ENCODE data around the gene RTKN. TPM values are rescaled to one million over a fixed set of nuclear protein-coding genes. Genes with fewer than 3 reads are reported as not detected.

Gene RTKN
- total RNA-seq, 1 experiment from 2014 or later, result 87.1 TPM

GRCh38 chr2:74396149-74396548 lies 45.6 kb downstream of the RTKN start:
- no peak overlapping the region for H2AFZ ChIP-seq (ENCODE audit: low read length)
- Mint-ChIP-seq H3K36me3 (ENCODE audit: insufficient read depth in 1 of 3, low read depth in 3 of 3) (no peaks in the 10 kb centered on the region), H3K27me3 (ENCODE audit: low read depth) (peaks cover 1% of the 10 kb centered on the region), H3K4me1 (peaks cover 10 to 11% of the 10 kb centered on the region in 2 experiments), H3K27ac (no peak overlapping the region), H3K9me3 (no peaks in the 10 kb centered on the region), H3K4me3 (no peak overlapping the region)
- H3K79me2 ChIP-seq (ENCODE audit: insufficient read depth, low read length), result 0 out of 2 replicates have a peak, but pooled peaks cover 1% of the 10 kb centered on the region
- H4K5ac ChIP-seq (ENCODE audit: insufficient read length, low read depth, low read length), result no peak overlapping the region
- H3K9ac ChIP-seq (ENCODE audit: extremely low read depth, insufficient read length, low read length), result no peak overlapping the region
- no peak overlapping the region for H2BK120ac ChIP-seq (ENCODE audit: low read depth, low read length, poor library complexity, severe bottlenecking)
- no CpG with 5 or more reads among the region's 2 CpGs for WGBS (ENCODE audit: extremely low coverage, insufficient read length, low lambda C conversion rate)
- H3K14ac ChIP-seq (ENCODE audit: insufficient read depth, low read length), result no peak overlapping the region
- H3K4me2 ChIP-seq (ENCODE audit: insufficient read depth, insufficient read length, low read length), result no peak overlapping the region
- H3K27ac ChIP-seq (ENCODE audit: insufficient read length, low read depth, low read length), result no peak overlapping the region
- H3K27me3 ChIP-seq (ENCODE audit: insufficient read depth, low read length), result no peaks in the 10 kb centered on the region
- no peak overlapping the region for H2AK5ac ChIP-seq (ENCODE audit: insufficient read length, low read length)
- H3K23me2 ChIP-seq (ENCODE audit: insufficient read length, low read depth, low read length, poor library complexity, severe bottlenecking), result peaks cover 2% of the 10 kb centered on the region
- H2BK5ac ChIP-seq (ENCODE audit: insufficient read length, low read length), result no peak overlapping the region
- no peak overlapping the region for H3K23ac ChIP-seq (ENCODE audit: insufficient read length, low read depth, low read length)
- no peak overlapping the region for H2BK15ac ChIP-seq (ENCODE audit: low read depth, low read length)
- no peak for DNase-seq
- H3K79me1 ChIP-seq (ENCODE audit: insufficient read depth, low read depth, low read length, poor library complexity, severe bottlenecking), result no peaks in the 10 kb centered on the region
- H4K8ac ChIP-seq (replicated peaks; ENCODE audit: insufficient read length, low read depth, low read length), result no peak overlapping the region
- no peak overlapping the region for H2BK12ac ChIP-seq (ENCODE audit: insufficient read length, low read depth, low read length)
- H4K20me1 ChIP-seq (ENCODE audit: control insufficient read depth, insufficient read depth, insufficient read length), result no peaks in the 10 kb centered on the region
- H3K18ac ChIP-seq (ENCODE audit: insufficient read length, low read depth, low read length), result no peak overlapping the region
- H2BK20ac ChIP-seq (ENCODE audit: low read depth, low read length, poor library complexity, severe bottlenecking), result no peak overlapping the region
- no peaks in the 10 kb centered on the region for H3K9me3 ChIP-seq (ENCODE audit: control insufficient read depth, low read depth, low read length)
- no peak for TF ChIP-seq CTCF (conservative IDR thresholded peaks at IDR 0.05)
- no peak overlapping the region for H4K91ac ChIP-seq (ENCODE audit: insufficient read length, low read depth, low read length)
- H3K56ac ChIP-seq (ENCODE audit: insufficient read length, low read depth, low read length), result no peak overlapping the region
- H3K4ac ChIP-seq (ENCODE audit: low read depth, low read length), result no peak overlapping the region
- H3K4me1 ChIP-seq (ENCODE audit: insufficient read depth, low read length), result no peaks in the 10 kb centered on the region
- H3T11ph ChIP-seq (ENCODE audit: low read length), result no peak overlapping the region
